Measurements from ENCODE around the gene URI1.
"Not testable (repeated sequence)": the region's sequence is repeated elsewhere in the genome, so short reads cannot be mapped to it uniquely, and the experiment has no call there.

Gene URI1

DNA sequence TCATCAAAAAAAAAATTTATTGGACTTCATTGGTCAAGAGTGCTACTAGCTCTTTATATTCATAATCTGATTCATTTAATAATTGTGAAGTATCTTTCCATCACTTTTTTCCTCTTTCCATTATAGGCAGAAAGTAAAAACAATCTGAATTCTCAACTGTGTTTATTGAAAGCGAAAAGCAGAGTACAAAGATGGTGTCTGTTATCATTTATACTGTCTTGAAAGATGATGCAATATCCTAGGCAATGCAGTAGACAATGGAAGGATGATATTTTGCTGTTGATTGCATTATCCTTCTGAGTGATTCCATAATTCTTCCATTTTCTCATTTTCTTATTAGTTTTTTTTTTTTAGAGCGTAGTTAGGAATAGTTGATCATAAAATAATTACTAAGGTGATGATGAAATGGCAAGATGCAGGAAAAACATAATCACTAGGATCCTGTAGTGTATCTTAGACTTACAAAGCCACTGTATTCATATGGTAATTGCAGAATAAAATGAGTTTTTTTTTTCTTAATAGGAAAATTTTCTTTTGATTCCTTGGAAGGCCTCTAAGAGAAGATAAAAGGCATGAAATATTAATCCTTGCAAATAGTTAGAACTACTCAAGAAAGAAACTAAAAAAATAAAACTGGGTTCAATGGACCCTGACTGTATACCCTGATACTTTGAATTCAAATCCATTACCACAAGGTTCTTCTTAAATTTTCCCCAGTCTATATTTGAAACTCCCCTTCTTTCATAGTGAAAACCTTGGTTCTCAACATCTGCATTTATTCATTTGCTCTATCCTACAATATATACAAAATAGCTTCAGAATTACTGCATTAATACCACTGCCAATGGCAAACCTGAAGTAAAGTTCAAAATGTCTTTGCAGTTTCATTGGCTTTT, 11.6 kb downstream of the URI1 start:
- H3K4me1 ChIP-seq (ENCODE audit: control insufficient read depth, insufficient read depth, low read length, poor library complexity, severe bottlenecking) = no peaks in the 10 kb centered on the region
- WGBS, 2 experiments (ENCODE audit: insufficient coverage in 2 of 2) = no CpG with 5 or more reads among the region's 2 CpGs
- no peak overlapping the region for H3K4me3 ChIP-seq (ENCODE audit: extremely low read depth, insufficient read depth, low read length, poor library complexity, severe bottlenecking)
- H3K36me3 ChIP-seq (ENCODE audit: control insufficient read depth, insufficient read depth, low read length) = no peaks in the 10 kb centered on the region
- H3K27ac ChIP-seq (ENCODE audit: low read depth, low read length, severe bottlenecking) = no peak overlapping the region
- no peaks in the 10 kb centered on the region for H3K9me3 ChIP-seq (ENCODE audit: control insufficient read depth, low read length)

DNA sequence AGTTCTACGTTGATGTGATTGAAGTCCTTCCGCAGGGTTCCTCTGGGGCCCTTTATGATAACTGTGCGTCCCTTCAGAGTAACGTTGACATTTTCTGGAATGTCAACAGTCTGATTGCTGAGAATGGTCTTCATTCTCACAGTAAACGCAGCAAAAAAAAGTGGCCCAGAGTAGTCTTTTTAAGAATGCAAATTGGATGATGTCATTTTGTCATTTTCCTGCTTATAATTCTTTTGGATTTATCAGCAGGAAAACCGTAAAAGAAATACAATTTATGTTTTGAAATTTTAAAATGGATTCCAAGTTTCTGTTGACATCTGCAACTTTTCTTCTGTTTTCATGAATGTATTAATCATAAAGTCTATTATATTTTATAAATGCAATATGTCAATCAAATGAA, 14.8 kb downstream of the URI1 start:
- Histone ChIP-seq H3K9me3 (ENCODE audit: control insufficient read depth, low read length) (no peaks in the 10 kb centered on the region), H3K4me1 (ENCODE audit: control insufficient read depth, insufficient read depth, low read length, poor library complexity, severe bottlenecking) (no peaks in the 10 kb centered on the region), H3K27ac (ENCODE audit: low read depth, low read length, severe bottlenecking) (no peak overlapping the region), H3K36me3 (ENCODE audit: control insufficient read depth, insufficient read depth, low read length) (no peaks in the 10 kb centered on the region), H3K4me3 (ENCODE audit: extremely low read depth, insufficient read depth, low read length, poor library complexity, severe bottlenecking) (no peak overlapping the region)
- WGBS, 2 experiments (ENCODE audit: insufficient coverage in 2 of 2) = 95 to 96% methylated on average over 5 of the region's 6 CpGs

- Histone ChIP-seq H3K27ac (ENCODE audit: low read depth, low read length, severe bottlenecking) (no peak overlapping the region), H3K9me3 (ENCODE audit: control insufficient read depth, low read length) (no peaks in the 10 kb centered on the region), H3K4me3 (ENCODE audit: extremely low read depth, insufficient read depth, low read length, poor library complexity, severe bottlenecking) (no peak overlapping the region), H3K4me1 (ENCODE audit: control insufficient read depth, insufficient read depth, low read length, poor library complexity, severe bottlenecking) (peaks cover 9% of the 10 kb centered on the region), H3K36me3 (ENCODE audit: control insufficient read depth, insufficient read depth, low read length) (no peaks in the 10 kb centered on the region)
- WGBS, 2 experiments (ENCODE audit: insufficient coverage in 2 of 2) = 100% methylated on average over 1 of the region's 3 CpGs
Measured at GRCh38 chr19:29961311-29961710, 19.3 kb downstream of the URI1 start.

DNA sequence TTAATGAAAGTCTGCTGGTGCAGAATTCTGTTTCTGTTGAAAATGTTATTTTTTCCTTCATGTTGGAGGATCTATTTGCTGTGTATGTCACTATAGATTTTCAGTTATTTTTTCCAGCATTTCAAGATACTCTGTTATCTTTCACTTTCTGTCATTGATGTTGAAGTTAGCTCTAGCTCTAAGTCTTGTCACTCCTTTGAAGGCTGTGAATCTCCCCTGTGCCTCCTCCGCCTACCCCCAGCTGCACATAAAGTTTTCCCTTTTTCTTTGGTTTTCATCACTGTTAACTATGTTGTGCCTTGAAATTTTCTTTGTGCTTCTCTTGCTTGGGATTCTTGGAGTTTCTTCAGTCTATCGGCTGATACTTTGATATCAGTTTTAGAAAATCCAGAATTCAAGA, 20.8 kb downstream of the URI1 start:
- Histone ChIP-seq H3K9me3 (ENCODE audit: control insufficient read depth, low read length) (no peaks in the 10 kb centered on the region), H3K36me3 (ENCODE audit: control insufficient read depth, insufficient read depth, low read length) (no peaks in the 10 kb centered on the region), H3K4me3 (ENCODE audit: extremely low read depth, insufficient read depth, low read length, poor library complexity, severe bottlenecking) (no peak overlapping the region), H3K27ac (ENCODE audit: low read depth, low read length, severe bottlenecking) (peak overlapping the region; percentile 19), H3K4me1 (ENCODE audit: control insufficient read depth, insufficient read depth, low read length, poor library complexity, severe bottlenecking) (peaks cover 9% of the 10 kb centered on the region)
- 100% methylated on average over 1 of the region's 2 CpGs; no CpG with 5 or more reads in 1 of the 2 experiments for WGBS, 2 experiments (ENCODE audit: insufficient coverage in 2 of 2)

GRCh38 chr19:29963576-29963975, 21.5 kb downstream of the URI1 start:
- Histone ChIP-seq H3K4me1 (ENCODE audit: control insufficient read depth, insufficient read depth, low read length, poor library complexity, severe bottlenecking) (peaks cover 9% of the 10 kb centered on the region), H3K36me3 (ENCODE audit: control insufficient read depth, insufficient read depth, low read length) (no peaks in the 10 kb centered on the region), H3K27ac (ENCODE audit: low read depth, low read length, severe bottlenecking) (no peak overlapping the region), H3K9me3 (ENCODE audit: control insufficient read depth, low read length) (no peaks in the 10 kb centered on the region), H3K4me3 (ENCODE audit: extremely low read depth, insufficient read depth, low read length, poor library complexity, severe bottlenecking) (no peak overlapping the region)
- WGBS, 2 experiments (ENCODE audit: insufficient coverage in 2 of 2) = 94 to 100% methylated on average over 3 to 4 of the region's 4 CpGs

GRCh38 chr19:29964171-29964570, 22.1 kb downstream of the URI1 start:
- Histone ChIP-seq H3K4me3 (ENCODE audit: extremely low read depth, insufficient read depth, low read length, poor library complexity, severe bottlenecking) (no peak overlapping the region), H3K36me3 (ENCODE audit: control insufficient read depth, insufficient read depth, low read length) (no peaks in the 10 kb centered on the region), H3K27ac (ENCODE audit: low read depth, low read length, severe bottlenecking) (no peak overlapping the region), H3K4me1 (ENCODE audit: control insufficient read depth, insufficient read depth, low read length, poor library complexity, severe bottlenecking) (peaks cover 9% of the 10 kb centered on the region), H3K9me3 (ENCODE audit: control insufficient read depth, low read length) (no peaks in the 10 kb centered on the region)
- WGBS, 2 experiments (ENCODE audit: insufficient coverage in 2 of 2) = 91 to 100% methylated on average over 2 to 4 of the region's 5 CpGs

GRCh38 chr19:29965492-29965891, 23.5 kb downstream of the URI1 start:
- H3K9me3 ChIP-seq (ENCODE audit: control insufficient read depth, low read length) = no peaks in the 10 kb centered on the region
- no peaks in the 10 kb centered on the region for H3K36me3 ChIP-seq (ENCODE audit: control insufficient read depth, insufficient read depth, low read length)
- peaks cover 9% of the 10 kb centered on the region for H3K4me1 ChIP-seq (ENCODE audit: control insufficient read depth, insufficient read depth, low read length, poor library complexity, severe bottlenecking)
- 92% methylated on average over 3 of the region's 4 CpGs for WGBS, 2 experiments (ENCODE audit: insufficient coverage in 2 of 2)
- H3K27ac ChIP-seq (ENCODE audit: low read depth, low read length, severe bottlenecking) = no peak overlapping the region
- H3K4me3 ChIP-seq (ENCODE audit: extremely low read depth, insufficient read depth, low read length, poor library complexity, severe bottlenecking) = no peak overlapping the region

- not testable (repeated sequence) for H3K27ac ChIP-seq (ENCODE audit: low read depth, low read length, severe bottlenecking); H3K4me3 ChIP-seq (ENCODE audit: extremely low read depth, insufficient read depth, low read length, poor library complexity, severe bottlenecking); H3K36me3 ChIP-seq (ENCODE audit: control insufficient read depth, insufficient read depth, low read length); H3K4me1 ChIP-seq (ENCODE audit: control insufficient read depth, insufficient read depth, low read length, poor library complexity, severe bottlenecking); H3K9me3 ChIP-seq (ENCODE audit: control insufficient read depth, low read length)
- 67 to 92% methylated on average over 2 to 3 of the region's 3 CpGs for WGBS, 2 experiments (ENCODE audit: insufficient coverage in 2 of 2)
Measured at GRCh38 chr19:29966142-29966541, 24.1 kb downstream of the URI1 start.

GRCh38 chr19:29966588-29967249, 24.7 kb downstream of the URI1 start:
- H3K27ac ChIP-seq (ENCODE audit: low read depth, low read length, severe bottlenecking) = no peak overlapping the region
- no peak overlapping the region for H3K4me3 ChIP-seq (ENCODE audit: extremely low read depth, insufficient read depth, low read length, poor library complexity, severe bottlenecking)
- peaks cover 9% of the 10 kb centered on the region for H3K4me1 ChIP-seq (ENCODE audit: control insufficient read depth, insufficient read depth, low read length, poor library complexity, severe bottlenecking)
- no peaks in the 10 kb centered on the region for H3K36me3 ChIP-seq (ENCODE audit: control insufficient read depth, insufficient read depth, low read length)
- H3K9me3 ChIP-seq (ENCODE audit: control insufficient read depth, low read length) = no peaks in the 10 kb centered on the region

DNA sequence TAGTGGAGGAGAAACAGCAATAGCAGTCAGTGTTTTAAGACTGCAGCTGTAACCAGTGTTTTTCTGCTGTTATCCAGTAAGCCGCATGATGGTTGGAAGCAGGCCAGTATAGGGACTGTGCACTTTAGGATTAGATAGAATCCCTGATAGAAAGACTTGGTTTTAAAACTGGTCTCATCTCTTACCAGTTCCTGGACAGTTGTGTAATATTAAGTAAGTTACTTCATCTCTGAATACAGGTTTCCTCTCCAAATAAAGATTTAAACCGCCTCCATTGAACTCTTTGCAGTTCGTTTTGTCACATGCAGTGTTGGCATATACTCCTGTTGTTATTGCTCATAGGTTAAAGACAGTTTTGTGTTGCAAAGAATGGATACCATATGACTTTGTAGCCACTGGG, 25.6 kb downstream of the URI1 start:
- no peaks in the 10 kb centered on the region for H3K36me3 ChIP-seq (ENCODE audit: control insufficient read depth, insufficient read depth, low read length)
- no peaks in the 10 kb centered on the region for H3K9me3 ChIP-seq (ENCODE audit: control insufficient read depth, low read length)
- WGBS, 2 experiments (ENCODE audit: insufficient coverage in 2 of 2) = 100% methylated on average over 1 to 2 of the region's 3 CpGs
- no peak overlapping the region for H3K27ac ChIP-seq (ENCODE audit: low read depth, low read length, severe bottlenecking)
- peaks cover 9% of the 10 kb centered on the region for H3K4me1 ChIP-seq (ENCODE audit: control insufficient read depth, insufficient read depth, low read length, poor library complexity, severe bottlenecking)
- no peak overlapping the region for H3K4me3 ChIP-seq (ENCODE audit: extremely low read depth, insufficient read depth, low read length, poor library complexity, severe bottlenecking)

DNA sequence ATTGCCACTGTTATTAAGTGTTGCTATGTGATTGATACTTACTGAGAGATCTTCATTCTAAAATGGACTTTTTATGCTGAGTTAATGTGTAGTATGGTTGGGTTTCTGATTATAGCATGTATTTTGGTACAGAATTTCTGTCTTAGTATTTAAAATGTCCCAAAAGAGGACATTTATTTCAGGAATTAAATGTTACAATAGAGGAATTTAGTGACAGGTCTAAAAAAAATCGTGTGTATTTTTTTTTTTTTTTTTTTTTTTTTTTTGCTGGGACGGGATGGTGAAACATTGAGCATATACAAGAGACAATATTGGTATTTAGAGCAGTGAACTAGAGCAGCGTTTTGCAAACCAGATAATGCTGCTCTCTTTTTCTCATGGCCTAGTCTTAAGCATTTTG, 27.9 kb downstream of the URI1 start:
- 67 to 71% methylated on average over 1 of the region's 3 CpGs for WGBS, 2 experiments (ENCODE audit: insufficient coverage in 2 of 2)
- Histone ChIP-seq H3K27ac (ENCODE audit: low read depth, low read length, severe bottlenecking) (no peak overlapping the region), H3K9me3 (ENCODE audit: control insufficient read depth, low read length) (no peaks in the 10 kb centered on the region), H3K4me1 (ENCODE audit: control insufficient read depth, insufficient read depth, low read length, poor library complexity, severe bottlenecking) (peaks cover 9% of the 10 kb centered on the region), H3K36me3 (ENCODE audit: control insufficient read depth, insufficient read depth, low read length) (no peaks in the 10 kb centered on the region), H3K4me3 (ENCODE audit: extremely low read depth, insufficient read depth, low read length, poor library complexity, severe bottlenecking) (no peak overlapping the region)

Data from mesodermal cell (in vitro differentiated cells).